K562 (cell line): Measurements from ENCODE around the gene RACGAP1. TPM values are rescaled to one million over a fixed set of nuclear protein-coding genes. Genes with fewer than 3 reads are reported as not detected.
A peak's percentile ranks its signal among the peaks of the same experiment; 100 is the strongest.

Source experiments
- ATAC-seq: fragments of 200-7000 bp; cut with Tn5 transposase; 3 replicates; pipeline ENCODE4 v1.9.1; 2020; ENCODE audit warnings: moderate library complexity
- BruUV-seq: library from RNA; stranded (reverse); fragments of 400-500 nt; replicated peaks from 2 replicates; lab custom pipeline; 2021; lab: Mats Ljungman, UMichigan
- CTCF ChIA-PET: fragments of 300-600 bp; formaldehyde crosslinking; extraction: SDS; loops from one replicate; lab custom pipeline; 2021; ENCODE audit warnings: low intra/inter-chr PET ratio; lab: Yijun Ruan, JAX
- POLR2A ChIA-PET: fragments of 300-600, 350-650 bp; sonication (Branson Sonifier 250); formaldehyde crosslinking; extraction: SDS; loops from one replicate; lab custom pipeline; 2021; ENCODE audit warnings: antibody characterized with exemption, inconsistent platforms; lab: Yijun Ruan, JAX
- DNase-seq, 4 experiments: peaks; one replicate each; pipeline versions ENCODE4 v3.0.0 to v3.0.0-alpha.2; 2011 to 2018; ENCODE audit warnings: low spot score in 3 of 4, mixed read lengths in 3 of 4; ENCODE audit errors: extremely low read depth in 1 of 4
- FAIRE-seq: peaks from 2 replicates; lab custom pipeline; 2011; peaks lifted over from hg19 to GRCh38; lab: Jason Lieb, UNC
- H2AFZ ChIP-seq: 2 replicates; pipeline ENCODE4 v1.6.0; 2011; ENCODE audit warnings: low read depth, low read length, control low read depth, inconsistent platforms
- H3K27ac ChIP-seq: fragments of 200-600 bp; 3 replicates; pipeline ENCODE4 v1.8.0; 2011; ENCODE audit warnings: low read depth, mild to moderate bottlenecking, control low read depth, inconsistent platforms, low read length, moderate library complexity, mixed read lengths; ENCODE audit errors: extremely low read depth
- H3K27me3 ChIP-seq, 2 experiments: fragments of 300-600 bp in 1 of 2; 2 replicates in 1 of 2; 3 replicates in 1 of 2; pipeline versions ENCODE4 v1.6.0 to v1.8.0; 2011; ENCODE audit warnings: inconsistent platforms in 2 of 2, low read length in 2 of 2, mild to moderate bottlenecking in 1 of 2, mixed read lengths in 1 of 2, moderate library complexity in 1 of 2; ENCODE audit not compliant: control insufficient read depth in 2 of 2, insufficient read depth in 2 of 2
- H3K36me3 ChIP-seq: fragments of 300-600 bp; 3 replicates; pipeline ENCODE4 v1.8.0; 2011; ENCODE audit warnings: mild to moderate bottlenecking, low read length, inconsistent platforms; ENCODE audit not compliant: control insufficient read depth, insufficient read depth
- H3K4me1 ChIP-seq, 2 experiments: fragments of 200-600 bp in 1 of 2; replicated peaks in 1 of 2; 2 replicates in 1 of 2; 3 replicates in 1 of 2; pipeline versions ENCODE4 v1.5.1 to v1.8.0; 2011; ENCODE audit warnings: inconsistent platforms in 2 of 2, low read length in 2 of 2, mild to moderate bottlenecking in 1 of 2, mixed read lengths in 1 of 2, moderate library complexity in 1 of 2; ENCODE audit not compliant: control insufficient read depth in 2 of 2, insufficient read depth in 2 of 2
- H3K4me2 ChIP-seq: 2 replicates; pipeline ENCODE4 v1.6.1; 2011; ENCODE audit warnings: low read length, control low read depth, inconsistent platforms, mixed read lengths; ENCODE audit not compliant: insufficient read depth
- H3K4me3 ChIP-seq: fragments of 200-600 bp; sonication (generic), shearing (Covaris generic); 2 replicates; pipeline ENCODE4 v1.5.1; 2016; ENCODE audit warnings: control low read depth, inconsistent platforms
- H3K79me2 ChIP-seq: fragments of 200-600 bp; 3 replicates; pipeline ENCODE4 v1.8.0; 2011; ENCODE audit warnings: low read length, inconsistent platforms; ENCODE audit not compliant: control insufficient read depth, insufficient read depth
- H3K9ac ChIP-seq, 2 experiments: 2 replicates each; pipeline versions ENCODE4 v1.6.0 to v1.6.1; 2011; ENCODE audit warnings: low read depth in 2 of 2, low read length in 2 of 2, control low read depth in 1 of 2, inconsistent platforms in 1 of 2, mild to moderate bottlenecking in 1 of 2, mixed read lengths in 1 of 2; ENCODE audit not compliant: insufficient read depth in 1 of 2
- H3K9me1 ChIP-seq: one replicate; pipeline ENCODE4 v1.6.0; 2011; ENCODE audit warnings: inconsistent platforms, mild to moderate bottlenecking, low read length, moderate library complexity; ENCODE audit not compliant: control insufficient read depth, insufficient read depth
- H3K9me3 ChIP-seq: replicated peaks from 2 replicates; pipeline ENCODE4 v1.5.1; 2011; ENCODE audit warnings: low read depth, low read length, inconsistent platforms; ENCODE audit not compliant: control insufficient read depth, insufficient read depth
- H4K20me1 ChIP-seq: replicated peaks from 2 replicates; pipeline ENCODE4 v1.6.1; 2011; ENCODE audit warnings: low read length, inconsistent platforms, mixed read lengths; ENCODE audit not compliant: control insufficient read depth, insufficient read depth
- ADNP ChIP-seq: fragments of 200-800 bp; sonication (Bioruptor generic); IDR thresholded peaks from 2 replicates; pipeline ENCODE4 v1.6.1; 2016; ENCODE audit warnings: missing genetic modification characterization, missing compliant biosample characterization
- ARID1B ChIP-seq: fragments of 450-650 bp; IDR thresholded peaks from 2 replicates; pipeline ENCODE4 v1.6.1; 2016; ENCODE audit warnings: antibody characterized with exemption, mild to moderate bottlenecking, inconsistent platforms
- CREB1 ChIP-seq, 2 experiments: sonication (generic) in 1 of 2; formaldehyde crosslinking in 1 of 2; IDR thresholded peaks; 2 replicates each; pipeline versions ENCODE4 v1.6.1 to v1.8.0; 2012 to 2022; ENCODE audit warnings: inconsistent platforms in 1 of 2, mild to moderate bottlenecking in 1 of 2, missing genetic modification reagents in 1 of 2, moderate library complexity in 1 of 2
- E2F8 ChIP-seq: fragments of 450-650 bp; IDR thresholded peaks from 2 replicates; pipeline ENCODE4 v1.7.1; 2018; ENCODE audit warnings: mild to moderate bottlenecking, low read depth; ENCODE audit not compliant: partially characterized antibody
- ETV5 ChIP-seq: sonication (generic); formaldehyde crosslinking; IDR thresholded peaks from 2 replicates; pipeline ENCODE4 v1.4.0; 2020; ENCODE audit warnings: low read depth, mild to moderate bottlenecking, missing genetic modification reagents
- FOXJ2 ChIP-seq: fragments of 200-800 bp; sonication (Bioruptor generic); IDR thresholded peaks from 2 replicates; pipeline ENCODE4 v1.6.1; 2016; ENCODE audit warnings: missing genetic modification characterization, missing compliant biosample characterization
- HEY1 ChIP-seq: fragments of 250-450 bp; sonication (Bioruptor Pico); IDR thresholded peaks from 2 replicates; pipeline ENCODE4 v1.5.0; 2020; ENCODE audit warnings: mild to moderate bottlenecking, moderate library complexity, borderline replicate concordance
- KAT2B ChIP-seq: IDR thresholded peaks from one replicate; pipeline ENCODE4 v1.6.1; 2012; ENCODE audit warnings: low read depth, mild to moderate bottlenecking, control low read depth, inconsistent platforms, low read length, moderate library complexity
- PHF8 ChIP-seq: fragments of 200-600 bp; sonication (generic); IDR thresholded peaks from 2 replicates; pipeline ENCODE4 v1.6.1; 2012; ENCODE audit warnings: mixed run types, mild to moderate bottlenecking, inconsistent platforms, low read length, moderate library complexity, borderline replicate concordance
- POLR3G ChIP-seq: IDR thresholded peaks from 2 replicates; pipeline ENCODE4 v1.6.1; 2011; ENCODE audit not compliant: insufficient read length, insufficient replicate concordance; ENCODE audit errors: extremely low read depth
- SMARCE1 ChIP-seq: fragments of 450-650 bp; IDR thresholded peaks from 2 replicates; pipeline ENCODE4 v1.7.1; 2016; ENCODE audit warnings: mild to moderate bottlenecking
- SP1 ChIP-seq: sonication (generic); formaldehyde crosslinking; IDR thresholded peaks from 2 replicates; pipeline ENCODE4 v1.8.1; 2022; ENCODE audit warnings: mild to moderate bottlenecking, missing genetic modification reagents
- SRF ChIP-seq, 2 experiments: fragments of 250-450, 450-650 bp in 1 of 2; sonication (Bioruptor Pico) in 1 of 2; sonication (generic) in 1 of 2; formaldehyde crosslinking; IDR thresholded peaks; 2 replicates each; pipeline versions ENCODE4 v1.5.0 to v1.5.1; 2020 to 2022; ENCODE audit warnings: mild to moderate bottlenecking in 1 of 2, missing genetic modification reagents in 1 of 2
- TOE1 ChIP-seq, 2 experiments: fragments of 450-650 bp in 1 of 2; sonication (generic) in 1 of 2; formaldehyde crosslinking in 1 of 2; IDR thresholded peaks; 2 replicates each; pipeline versions ENCODE4 v1.7.1 to v1.8.0; 2016 to 2022; ENCODE audit warnings: borderline replicate concordance in 2 of 2, mild to moderate bottlenecking in 2 of 2, antibody characterized with exemption in 1 of 2, inconsistent platforms in 1 of 2, low read depth in 1 of 2, missing genetic modification reagents in 1 of 2, moderate library complexity in 1 of 2
- WGBS: fragments of 100-300 bp; shearing (Covaris generic); methylation state at CpG from one replicate; pipeline ENCODE4 v1.1.6; 2016; ENCODE audit warnings: low coverage, mixed read lengths; ENCODE audit not compliant: insufficient coverage; ENCODE audit errors: missing lambda C conversion rate; 5-methylcytosine and 5-hydroxymethylcytosine counted together
- in situ Hi-C: fragments of 300-500 bp; cut with MboI; formaldehyde crosslinking; loops from 4 replicates; pipeline ENCODE4 v1.15.0; 2018; ENCODE audit warnings: inconsistent platforms, mixed read lengths
- intact Hi-C: fragments of 100-400 bp; cut with micrococcal nuclease; formaldehyde crosslinking; loops from 2 replicates; pipeline ENCODE4 v1.14.2; 2022
- polyA plus RNA-seq, 8 experiments: library from polyadenylated mRNA; depleted of rRNA in 4 of 8; stranded (reverse) in 5 of 8; unstranded in 3 of 8; fragments of >200 nt; fragmentation: Nextera tagmentation in 2 of 8; fragmentation: Illumina TruSeq in 1 of 8; extraction: Ambion mirVana in 2 of 8; extraction: Trizol in 1 of 8; gene quantifications; 2 replicates each; pipeline versions ENCODE4 v1.2.1 to v1.2.3, GENCODE V29; 2011 to 2014; ENCODE audit warnings: inconsistent platforms in 1 of 8, missing spikeins in 1 of 8
- total RNA-seq, 7 experiments: library from RNA; depleted of rRNA in 6 of 7; stranded (reverse); fragments of >200 nt in 6 of 7; fragmentation: Illumina TruSeq in 2 of 7; extraction: Trizol in 2 of 7; gene quantifications; 2 replicates each; pipeline versions ENCODE4 v1.2.1 to v1.2.3, GENCODE V29; 2011 to 2021; ENCODE audit warnings: low replicate concordance in 1 of 7
- TF ChIP-seq, protein P1 (sequence below): fragments of 450-650 bp; formaldehyde crosslinking; IDR thresholded peaks from 2 replicates; pipeline ENCODE4 v1.4.0; 2020; ENCODE audit warnings: mild to moderate bottlenecking, mixed read lengths

Gene RACGAP1
- total and polyA plus RNA-seq, 9 of the 15 experiments (the other 6 are each of a cell fraction or from before 2014, with no cell fraction given), result 56.4 to 92.9 (median 71.8) TPM

DNA sequence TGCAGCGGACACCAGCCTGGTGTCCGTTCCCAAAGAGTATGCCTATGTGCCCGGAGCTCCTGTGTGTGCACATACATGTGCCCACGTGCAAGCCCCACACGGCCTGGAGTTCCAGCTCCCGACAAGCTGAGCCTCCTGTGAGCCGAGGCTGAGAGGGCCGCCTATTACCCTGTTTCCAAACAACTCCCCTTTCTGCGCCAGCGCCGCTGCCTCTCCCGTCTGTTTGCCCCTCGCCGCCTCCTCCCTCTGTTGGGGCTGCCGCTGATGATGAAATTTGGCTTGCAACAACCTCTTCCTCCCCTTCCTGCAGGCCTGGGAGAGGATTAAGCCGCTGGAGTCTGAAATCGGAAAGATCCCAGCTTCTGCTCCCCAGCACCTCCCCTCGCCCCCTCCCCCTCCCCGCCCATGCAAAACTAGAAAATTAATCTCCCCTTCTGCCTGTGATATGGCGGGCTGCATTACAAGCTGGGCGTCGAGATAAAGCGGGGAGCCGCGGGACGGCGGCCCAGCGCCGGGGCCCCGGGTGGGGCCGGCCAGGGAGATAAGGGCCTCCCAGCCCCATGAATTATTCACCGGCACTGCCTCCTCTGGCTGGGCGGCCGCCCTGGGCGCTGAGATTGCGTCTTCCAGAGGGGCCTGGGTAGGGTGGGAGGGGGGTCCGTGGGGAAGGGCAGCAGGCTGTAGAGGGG is 25.3 kb upstream of the RACGAP1 start:
- H2AFZ ChIP-seq, result peak overlapping the region; percentile 84
- WGBS, result 5% methylated on average over 30 of the region's 37 CpGs
- peaks cover 12% of the 10 kb centered on the region for H4K20me1 ChIP-seq
- ChIA-PET POLR2A (interaction anchor here (0.7 to 2.0 kb wide), 8 partner anchors 9 to 82 kb away, joined by 3 to 14 read pairs (median 4); no protein-coding TSS in a partner anchor), CTCF (no interaction called here)
- peak overlapping the region; percentile 14; the same call in 1 of the 2 replicates for H3K4me3 ChIP-seq
- H3K27ac ChIP-seq, result peak overlapping the region; percentile 42; the same call in 2 of the 3 replicates
- ATAC-seq, result peak; percentile 93
- intact Hi-C loops, result loop anchor here (1.0 to 5.0 kb wide), 2 partner anchors 11 to 183 kb away; no protein-coding TSS in a partner anchor
- peaks cover 34 to 40% of the 10 kb centered on the region in 2 experiments for H3K4me1 ChIP-seq
- peak overlapping the region; percentile 34 to 89; a peak in 3 of 4 replicates for H3K9ac ChIP-seq
- in situ Hi-C loops, result no loop called here
- no peaks in the 10 kb centered on the region for H3K9me1 ChIP-seq
- peak; percentile 65 for FAIRE-seq
- H3K79me2 ChIP-seq, result no peaks in the 10 kb centered on the region
- peaks cover 3 to 21% of the 10 kb centered on the region in 2 experiments; a peak in 2 of 5 replicates for H3K27me3 ChIP-seq
- H3K36me3 ChIP-seq, result no peaks in the 10 kb centered on the region
- peak overlapping the region; percentile 66 for H3K4me2 ChIP-seq
- H3K9me3 ChIP-seq, result no peaks in the 10 kb centered on the region
- peak; percentile 96 to 99 (median 99) for DNase-seq
- no TSS peak for BruUV-seq
- peak; percentile 83 for TF ChIP-seq SMARCE1
- TF ChIP-seq PHF8, result peak; percentile 58; the same call in 1 of the 2 replicates
- TF ChIP-seq POLR3G, result no peak
- peak; percentile 98 for TF ChIP-seq ARID1B
- TF ChIP-seq, protein P1, sequence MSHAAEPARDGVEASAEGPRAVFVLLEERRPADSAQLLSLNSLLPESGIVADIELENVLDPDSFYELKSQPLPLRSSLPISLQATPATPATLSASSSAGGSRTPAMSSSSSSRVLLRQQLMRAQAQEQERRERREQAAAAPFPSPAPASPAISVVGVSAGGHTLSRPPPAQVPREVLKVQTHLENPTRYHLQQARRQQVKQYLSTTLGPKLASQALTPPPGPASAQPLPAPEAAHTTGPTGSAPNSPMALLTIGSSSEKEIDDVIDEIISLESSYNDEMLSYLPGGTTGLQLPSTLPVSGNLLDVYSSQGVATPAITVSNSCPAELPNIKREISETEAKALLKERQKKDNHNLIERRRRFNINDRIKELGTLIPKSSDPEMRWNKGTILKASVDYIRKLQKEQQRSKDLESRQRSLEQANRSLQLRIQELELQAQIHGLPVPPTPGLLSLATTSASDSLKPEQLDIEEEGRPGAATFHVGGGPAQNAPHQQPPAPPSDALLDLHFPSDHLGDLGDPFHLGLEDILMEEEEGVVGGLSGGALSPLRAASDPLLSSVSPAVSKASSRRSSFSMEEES (CRISPR knock-in tag), result no peak
- TF ChIP-seq ADNP (tag), result no peak
- TF ChIP-seq SRF (CRISPR knock-in tag; IDR thresholded peaks at IDR 0.05), result peak in 1 of 2 experiments; percentile 69; a peak in 1 of 4 replicates
- TF ChIP-seq E2F8, result no peak
- peak; percentile 57; the same call in 1 of the 2 replicates for TF ChIP-seq TOE1 (IDR thresholded peaks at IDR 0.05; ENCODE audit: borderline replicate concordance)
- TF ChIP-seq TOE1 (CRISPR knock-in tag; IDR thresholded peaks at IDR 0.05; ENCODE audit: borderline replicate concordance, low read depth), result no peak
- TF ChIP-seq ETV5 (CRISPR knock-in tag), result 0 out of 2 replicates have a peak, but pooled peaks have one; percentile 16
- TF ChIP-seq HEY1 (CRISPR knock-in tag), result peak; percentile 73; the same call in 1 of the 2 replicates
- no peak for TF ChIP-seq SP1 (CRISPR knock-in tag)
- TF ChIP-seq CREB1 (IDR thresholded peaks at IDR 0.05), result peak; percentile 66; the same call in 1 of the 2 replicates
- no peak for TF ChIP-seq CREB1 (CRISPR knock-in tag; IDR thresholded peaks at IDR 0.05)
- peak; percentile 54; the same call in 1 of the 2 replicates for TF ChIP-seq FOXJ2
- no peak for TF ChIP-seq KAT2B
